GM18508 (cell line): ENCODE results near the gene DIS3L2.

Source experiments
- ATAC-seq: cut with Tn5 transposase; IDR thresholded peaks from one replicate; pipeline ENCODE4 v1.9.1; 2021; ENCODE audit warnings: moderate number of reproducible peaks; ENCODE audit not compliant: insufficient read depth, unreplicated experiment

DIS3L2 gene

GRCh38 chr2:232038881-232039485 is 77.5 kb downstream of the DIS3L2 start:
- ATAC-seq: no peak

GRCh38 chr2:232042911-232043574 is 81.5 kb downstream of the DIS3L2 start:
- no peak for ATAC-seq

- no peak for ATAC-seq
These were observed 82.5 kb downstream of the DIS3L2 start for GRCh38 chr2:232043966-232044365.

GRCh38 chr2:232049350-232049749 is 87.8 kb downstream of the DIS3L2 start:
- no peak for ATAC-seq

GRCh38 chr2:232052591-232052990 is 91.1 kb downstream of the DIS3L2 start:
- no peak for ATAC-seq

- ATAC-seq: no peak
These were observed 92.3 kb downstream of the DIS3L2 start for GRCh38 chr2:232053777-232054176.

- ATAC-seq: no peak
These were observed 96.8 kb downstream of the DIS3L2 start for GRCh38 chr2:232058063-232058877.

GRCh38 chr2:232058931-232059330 is 97.4 kb downstream of the DIS3L2 start:
- no peak for ATAC-seq

GRCh38 chr2:232061265-232061664 is 99.8 kb downstream of the DIS3L2 start:
- no peak for ATAC-seq

GRCh38 chr2:232073026-232073425 is 111.5 kb downstream of the DIS3L2 start:
- no peak for ATAC-seq

- no peak for ATAC-seq
These were observed 112.2 kb downstream of the DIS3L2 start for GRCh38 chr2:232073699-232074098.

- no peak for ATAC-seq
These were observed 113.6 kb downstream of the DIS3L2 start for GRCh38 chr2:232075080-232075479.

- ATAC-seq: no peak
These were observed 114.3 kb downstream of the DIS3L2 start for GRCh38 chr2:232075859-232076258.

GRCh38 chr2:232076272-232076671 is 114.8 kb downstream of the DIS3L2 start:
- ATAC-seq: no peak

GRCh38 chr2:232076736-232077135 is 115.2 kb downstream of the DIS3L2 start:
- ATAC-seq: no peak

- ATAC-seq: no peak
These were observed 123.7 kb downstream of the DIS3L2 start for GRCh38 chr2:232085164-232085563.

GRCh38 chr2:232085826-232086425 is 124.4 kb downstream of the DIS3L2 start:
- ATAC-seq: no peak

GRCh38 chr2:232088771-232089170 is 127.3 kb downstream of the DIS3L2 start:
- no peak for ATAC-seq

- ATAC-seq: no peak
These were observed 132.7 kb downstream of the DIS3L2 start for GRCh38 chr2:232094201-232094600.

- no peak for ATAC-seq
These were observed 133.4 kb downstream of the DIS3L2 start for GRCh38 chr2:232094883-232095282.

GRCh38 chr2:232097260-232097659 is 135.7 kb downstream of the DIS3L2 start:
- ATAC-seq: no peak
